HL-60 (cell line): Measurements from ENCODE around the gene ADAM22.

Experiments used
- DNase-seq, 2 experiments: peaks; one replicate each; pipeline ENCODE4 v3.0.0-alpha.2; 2010 to 2020; ENCODE audit warnings: low read depth in 1 of 2, low spot score in 1 of 2
- H3K27ac ChIP-seq: fragments of 250-450 bp; sonication (Bioruptor Pico); replicated peaks from 2 replicates; pipeline ENCODE4 v1.5.1; 2020; ENCODE audit warnings: mild to moderate bottlenecking, moderate library complexity
- H3K27me3 ChIP-seq: fragments of 250-450 bp; sonication (Bioruptor Pico); 2 replicates; pipeline ENCODE4 v1.5.1; 2021; ENCODE audit warnings: mild to moderate bottlenecking, moderate library complexity; ENCODE audit not compliant: insufficient read depth, poor library complexity, severe bottlenecking
- H3K4me3 ChIP-seq: replicated peaks from 2 replicates; pipeline ENCODE4 v1.5.1; 2011; ENCODE audit warnings: mild to moderate bottlenecking, control low read depth, low read length; ENCODE audit not compliant: insufficient read depth
- CTCF ChIP-seq: IDR thresholded peaks from one replicate; pipeline ENCODE4 v1.5.1; 2011; ENCODE audit warnings: low read length, control low read depth, inconsistent platforms; ENCODE audit not compliant: insufficient read depth
- GABPA ChIP-seq: IDR thresholded peaks from 2 replicates; pipeline ENCODE4 v1.6.1; 2012; ENCODE audit warnings: low read depth
- POLR2AphosphoS5 ChIP-seq: IDR thresholded peaks from 2 replicates; pipeline ENCODE4 v1.6.1; 2012; ENCODE audit warnings: low read depth
- REST ChIP-seq: IDR thresholded peaks from 2 replicates; pipeline ENCODE4 v1.6.1; 2012; ENCODE audit warnings: low read depth; ENCODE audit not compliant: insufficient replicate concordance
- SPI1 ChIP-seq: IDR thresholded peaks from 2 replicates; pipeline ENCODE4 v1.6.1; 2012; ENCODE audit warnings: low read depth, mild to moderate bottlenecking, borderline replicate concordance

ADAM22 gene

GRCh38 chr7:88041583-88041982 lies 107.5 kb downstream of the ADAM22 start:
- H3K27me3 ChIP-seq: no peaks in the 10 kb centered on the region
- no peak overlapping the region for H3K27ac ChIP-seq
- DNase-seq: no peak
- TF ChIP-seq CTCF (no peak), GABPA (no peak), REST (no peak), SPI1 (no peak), POLR2AphosphoS5 (no peak)
- no peak overlapping the region for H3K4me3 ChIP-seq

- Histone ChIP-seq H3K27me3 (no peaks in the 10 kb centered on the region), H3K4me3 (no peak overlapping the region), H3K27ac (no peak overlapping the region)
- TF ChIP-seq POLR2AphosphoS5 (no peak), CTCF (no peak), GABPA (no peak), REST (no peak), SPI1 (no peak)
- DNase-seq: no peak
Observed at GRCh38 chr7:88042157-88042556, 108.1 kb downstream of the ADAM22 start.

GRCh38 chr7:88042803-88043202 lies 108.8 kb downstream of the ADAM22 start:
- Histone ChIP-seq H3K27ac (no peak overlapping the region), H3K27me3 (no peaks in the 10 kb centered on the region), H3K4me3 (no peak overlapping the region)
- DNase-seq: no peak
- TF ChIP-seq REST (no peak), GABPA (no peak), SPI1 (no peak), CTCF (no peak), POLR2AphosphoS5 (no peak)
